Astrocyte of the spinal cord (primary cell): Measurements from ENCODE around the gene RBP3.

Experiments used
- DNase-seq: peaks from one replicate; pipeline ENCODE4 v3.0.0; 2011; ENCODE audit warnings: low read depth, low spot score
- H3K4me3 ChIP-seq: 2 replicates; pipeline ENCODE4 v1.5.1; 2011; ENCODE audit warnings: low read depth, mild to moderate bottlenecking, low read length, moderate library complexity
- CTCF ChIP-seq: IDR thresholded peaks from 2 replicates; pipeline ENCODE4 v1.5.1; 2012; ENCODE audit warnings: low read depth, mild to moderate bottlenecking, low read length, inconsistent platforms
- in situ Hi-C: cut with HindIII; loops from 2 replicates; pipeline ENCODE4 v1.10.0; 2017; ENCODE audit warnings: low sequenced_read_pairs

Gene RBP3

GRCh38 chr10:47374611-47375536 lies 26.7 kb downstream of the RBP3 start:
- in situ Hi-C loops, result no loop called here
- DNase-seq, result peak; percentile 50
- H3K4me3 ChIP-seq, result no peak overlapping the region
- TF ChIP-seq CTCF, result no peak

- in situ Hi-C loops, result no loop called here
- TF ChIP-seq CTCF, result no peak
- DNase-seq, result no peak
Measured at GRCh38 chr10:47376522-47377220, 28.5 kb downstream of the RBP3 start.

GRCh38 chr10:47378183-47378510 lies 30.0 kb downstream of the RBP3 start:
- no peak for TF ChIP-seq CTCF
- in situ Hi-C loops, result no loop called here
- no peak for DNase-seq

More at GRCh38 chr10:47376522-47377220, 28.5 kb downstream of the RBP3 start:
- no peak overlapping the region for H3K4me3 ChIP-seq

DNA sequence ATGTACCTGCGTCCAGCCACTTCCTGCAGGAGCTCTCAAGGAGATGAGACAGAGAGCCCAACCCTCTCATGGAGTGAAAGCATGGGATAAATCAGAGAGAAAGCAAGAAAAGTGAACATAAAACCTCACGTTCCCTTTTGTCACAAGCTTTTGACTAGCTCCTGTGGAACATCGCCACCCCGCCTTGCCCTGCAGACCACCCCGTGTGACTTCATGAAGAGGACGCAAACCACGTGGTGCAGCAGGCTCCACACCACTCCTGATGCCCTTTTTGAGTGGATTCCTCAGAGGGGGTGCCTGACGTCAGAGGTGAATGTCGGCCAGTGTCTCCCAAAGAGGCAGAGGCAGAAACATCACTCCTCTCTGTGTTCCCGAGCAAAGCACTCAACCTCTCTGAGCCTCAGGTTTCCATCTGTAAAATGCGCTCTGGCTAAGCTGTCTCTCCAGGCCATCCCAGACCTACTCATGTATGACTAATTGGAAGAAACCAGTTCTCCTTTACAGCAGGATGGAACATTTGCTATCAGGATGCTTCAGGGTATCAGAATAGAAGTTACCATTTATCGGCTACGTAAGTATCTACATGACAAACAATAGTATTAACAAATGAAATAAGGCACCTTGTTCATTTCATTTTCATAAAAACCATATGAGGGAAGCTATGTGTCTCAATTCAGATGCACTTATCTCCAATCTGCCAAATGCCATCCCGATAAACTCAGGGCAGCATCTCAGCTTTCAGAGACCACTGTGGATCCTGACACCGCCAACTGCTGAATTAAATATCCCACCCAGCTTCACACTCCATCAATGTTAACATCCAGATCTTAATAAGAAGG lies 30.7 kb downstream of the RBP3 start:
- TF ChIP-seq CTCF, result no peak
- in situ Hi-C loops, result no loop called here
- no peak for DNase-seq
- no peak overlapping the region for H3K4me3 ChIP-seq

More at GRCh38 chr10:47378183-47378510, 30.0 kb downstream of the RBP3 start:
- no peak overlapping the region for H3K4me3 ChIP-seq

DNA sequence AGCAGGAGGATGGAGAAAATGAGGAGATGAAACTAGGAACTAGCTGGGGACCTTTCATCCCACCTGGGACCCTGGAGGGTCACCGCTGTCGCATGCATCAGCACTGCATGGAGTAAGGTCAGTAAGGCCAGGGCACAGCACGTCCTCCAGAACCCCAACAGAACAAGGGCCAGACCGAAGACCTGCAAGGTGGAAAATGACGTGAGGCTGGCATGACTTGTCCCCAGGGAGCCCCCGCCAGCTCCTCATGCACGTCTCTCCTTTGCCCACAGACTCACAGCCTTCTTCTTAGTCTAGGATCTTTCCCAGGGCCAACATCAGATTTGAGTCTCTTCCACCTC lies 31.3 kb downstream of the RBP3 start:
- in situ Hi-C loops, result no loop called here
- DNase-seq, result no peak
- no peak overlapping the region for H3K4me3 ChIP-seq
- no peak for TF ChIP-seq CTCF

DNA sequence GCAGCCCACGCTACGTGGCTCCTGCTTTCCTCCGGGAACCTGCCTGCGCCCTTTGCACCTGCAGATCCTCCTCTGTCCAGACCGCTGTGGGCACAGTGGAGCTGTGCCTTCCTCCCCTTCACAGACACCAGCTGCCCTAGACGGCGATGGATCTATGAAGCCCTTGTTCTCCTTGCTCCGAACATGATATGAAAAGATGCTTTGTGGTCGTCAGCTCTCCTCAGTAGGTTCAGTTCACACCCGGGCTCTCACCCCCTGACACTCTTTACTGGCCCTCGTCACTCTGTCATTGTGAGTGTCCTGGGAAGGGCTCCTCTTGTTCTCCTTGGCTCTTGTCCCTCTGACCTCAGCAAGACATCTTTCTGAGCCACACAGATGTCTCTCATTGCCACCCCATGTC lies 31.7 kb downstream of the RBP3 start:
- no peak for DNase-seq
- TF ChIP-seq CTCF, result no peak
- H3K4me3 ChIP-seq, result no peak overlapping the region
- in situ Hi-C loops, result no loop called here
